HL-60/S4 (cell line): ENCODE data around the gene CEP68.
"Not testable (repeated sequence)": the region's sequence is repeated elsewhere in the genome, so short reads cannot be mapped to it uniquely, and the experiment has no call there.

Experiments used
- in situ Hi-C: fragments of 300-500 bp; cut with MboI; formaldehyde crosslinking; loops from 2 replicates; pipeline ENCODE4 v1.14.3; 2022; ENCODE audit warnings: low sequenced_read_pairs

CEP68 gene

DNA sequence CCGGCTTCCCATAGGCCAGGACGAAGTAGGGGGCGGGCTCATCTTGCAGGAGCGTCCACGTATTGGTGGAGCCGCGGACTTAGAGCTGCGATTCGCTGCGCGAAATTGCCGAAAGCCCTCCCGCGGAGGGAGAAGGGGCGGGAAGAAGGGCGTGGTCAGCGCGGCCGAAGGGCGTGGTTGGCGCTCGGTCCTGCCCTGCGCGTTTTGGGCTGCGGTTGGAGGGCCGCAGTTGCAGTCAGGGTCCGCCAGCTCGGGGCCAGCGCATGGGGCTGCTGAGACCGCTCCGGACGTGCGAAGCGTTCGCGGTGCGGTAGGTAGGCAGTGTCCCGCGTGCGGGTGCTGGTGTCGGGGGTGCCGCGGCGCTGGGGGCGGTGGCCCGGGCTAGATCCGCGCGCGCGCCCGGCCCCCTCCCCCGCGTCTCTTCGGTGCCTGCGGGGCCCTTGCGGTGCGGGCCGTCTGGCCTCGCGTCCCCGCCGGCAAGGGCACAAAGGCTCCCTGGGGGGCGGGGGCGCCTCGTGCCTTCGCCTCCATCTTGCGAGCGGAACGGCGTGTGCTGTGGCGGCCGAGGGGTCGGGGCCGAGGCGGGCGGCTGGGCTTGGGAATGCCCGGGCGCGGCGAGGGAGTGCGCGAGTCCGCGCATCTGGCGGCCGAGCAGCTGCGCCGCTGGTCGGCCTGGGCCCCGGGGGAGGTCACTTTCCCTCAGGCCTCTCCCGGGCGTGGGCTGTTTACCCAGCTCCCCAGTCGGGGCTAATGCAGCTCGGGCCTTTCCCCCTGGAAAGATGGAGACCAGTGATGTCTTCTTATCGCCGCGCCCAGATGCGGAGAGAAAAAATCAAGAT is at the start of gene CEP68:
Gene CEP68, plus strand, starts transcription at position 202 of the 839 bp plus-strand sequence. CDS start 13,029 bp downstream, outside the sequence.
- in situ Hi-C loops, result no loop called here

GRCh38 chr2:65013776-65014175 is 42.4 kb upstream of the CEP68 start:
- in situ Hi-C loops, result no loop called here

DNA sequence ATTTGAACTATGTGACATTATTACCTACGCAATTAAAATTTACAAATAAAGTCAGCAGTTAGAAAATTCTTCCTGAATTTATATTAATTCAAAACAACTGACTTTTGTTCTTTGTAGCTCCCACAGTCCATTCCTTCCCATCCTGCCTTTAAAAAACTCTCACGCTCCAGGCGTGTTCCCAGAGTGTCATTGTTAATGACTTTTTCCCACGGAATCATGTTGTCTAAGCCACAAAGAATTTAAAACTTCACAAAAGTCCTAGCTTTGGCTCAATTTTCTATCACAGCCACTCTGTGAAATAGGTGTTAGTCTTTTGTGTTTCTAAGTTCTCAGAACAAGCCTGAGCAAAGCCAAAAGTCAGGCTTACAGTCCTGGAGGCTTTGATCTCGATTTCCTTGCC is 40.5 kb upstream of the CEP68 start:
- in situ Hi-C loops, result no loop called here

DNA sequence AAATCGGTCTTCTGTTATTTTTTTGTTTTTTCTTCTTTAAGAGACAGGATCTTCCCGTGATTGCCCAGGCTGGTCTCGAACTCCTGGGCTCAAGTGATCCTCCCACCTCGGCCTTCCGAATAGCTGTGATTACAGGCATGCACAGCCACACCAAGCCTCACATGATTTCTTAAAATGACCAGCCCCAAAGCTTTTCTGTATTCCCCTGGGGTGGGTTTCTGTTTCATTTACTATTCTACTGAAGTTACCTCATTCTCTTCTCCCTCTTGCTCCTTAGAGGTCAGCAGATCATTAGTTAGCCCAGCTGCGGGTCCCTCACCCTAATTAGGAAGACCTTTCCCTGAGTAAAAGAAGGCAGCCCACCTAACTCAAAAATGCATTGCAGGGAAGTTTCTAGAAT is 39.4 kb upstream of the CEP68 start:
- in situ Hi-C loops, result no loop called here

GRCh38 chr2:65017335-65017734 is 38.9 kb upstream of the CEP68 start:
- in situ Hi-C loops, result no loop called here

DNA sequence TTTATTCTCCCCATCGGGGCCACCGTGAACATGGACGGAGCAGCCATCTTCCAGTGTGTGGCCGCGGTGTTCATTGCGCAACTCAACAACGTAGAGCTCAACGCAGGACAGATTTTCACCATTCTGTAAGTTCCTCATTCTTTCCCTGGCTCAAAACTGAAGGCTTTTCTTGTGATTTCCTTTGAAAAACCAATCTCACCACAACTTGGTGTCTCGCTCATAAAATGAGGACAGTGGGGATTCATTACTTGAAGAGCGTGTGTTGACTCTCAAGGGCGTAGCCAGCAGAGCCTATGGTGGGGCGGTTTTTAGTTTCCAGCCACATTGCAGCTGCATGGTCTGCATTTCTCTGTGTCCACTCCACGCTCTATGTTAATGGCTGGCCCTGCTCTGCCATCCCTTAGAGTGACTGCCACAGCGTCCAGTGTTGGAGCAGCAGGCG is 38.1 kb upstream of the CEP68 start:
- in situ Hi-C loops, result no loop called here

GRCh38 chr2:65019010-65019409 is 37.2 kb upstream of the CEP68 start:
- in situ Hi-C loops, result no loop called here

- in situ Hi-C loops, result no loop called here
Measured at GRCh38 chr2:65019675-65020195, 36.5 kb upstream of the CEP68 start.

DNA sequence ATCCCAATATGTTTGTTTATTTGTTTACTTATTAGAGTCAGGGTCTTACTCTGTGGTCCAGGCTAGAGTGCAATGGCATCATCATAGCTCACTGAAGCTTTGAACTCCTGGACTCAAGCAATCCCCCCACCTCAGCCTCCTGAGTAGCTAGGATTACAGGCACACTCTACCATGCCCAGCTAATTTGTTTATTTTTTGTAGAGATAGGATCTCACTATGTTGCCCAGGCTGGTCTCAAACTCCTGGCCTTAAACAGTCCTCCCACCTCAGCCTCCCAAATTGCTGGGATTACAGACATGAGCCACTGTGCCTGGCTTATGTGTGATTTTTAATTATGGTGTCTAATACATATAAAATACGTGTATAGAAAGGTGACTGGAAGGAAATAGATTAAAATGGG is 36.0 kb upstream of the CEP68 start:
- in situ Hi-C loops, result not testable (repeated sequence)

DNA sequence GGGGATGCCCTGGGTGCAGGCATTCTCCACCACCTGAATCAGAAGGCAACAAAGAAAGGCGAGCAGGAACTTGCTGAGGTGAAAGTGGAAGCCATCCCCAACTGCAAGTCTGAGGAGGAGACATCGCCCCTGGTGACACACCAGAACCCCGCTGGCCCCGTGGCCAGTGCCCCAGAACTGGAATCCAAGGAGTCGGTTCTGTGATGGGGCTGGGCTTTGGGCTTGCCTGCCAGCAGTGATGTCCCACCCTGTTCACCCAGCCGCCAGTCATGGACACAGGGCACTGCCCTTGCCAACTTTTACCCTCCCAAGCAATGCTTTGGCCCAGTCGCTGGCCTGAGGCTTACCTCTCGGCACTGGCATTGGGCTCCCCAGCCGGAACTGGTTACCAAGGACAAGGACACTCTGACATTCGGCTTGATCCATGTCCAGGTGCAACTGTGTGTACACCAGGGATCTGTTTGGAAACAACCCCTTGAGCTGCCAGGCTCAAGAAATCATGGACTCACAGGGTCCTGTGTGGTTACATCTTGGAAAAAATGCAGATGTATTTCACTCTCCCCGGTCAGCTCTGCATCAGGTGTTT is 35.2 kb upstream of the CEP68 start:
- in situ Hi-C loops, result no loop called here

DNA sequence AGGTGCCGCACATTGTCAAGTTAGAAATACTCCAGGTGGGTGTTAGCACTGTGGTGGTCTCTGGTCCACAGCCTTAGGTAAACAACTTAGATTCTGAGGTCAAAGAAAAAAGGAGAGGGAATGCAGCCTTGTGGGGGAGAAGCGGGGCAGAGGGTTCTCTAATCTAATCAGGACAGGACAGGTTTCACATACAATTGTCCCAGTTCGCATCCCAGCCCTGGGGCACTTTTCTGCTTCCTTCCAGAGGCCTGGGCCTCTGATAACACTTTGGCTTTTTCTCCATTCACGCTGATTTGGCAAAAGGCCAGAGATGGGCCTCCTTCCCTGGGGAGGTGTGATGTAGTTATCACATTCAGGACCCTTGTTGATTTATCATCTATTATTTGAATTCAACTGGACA is 34.5 kb upstream of the CEP68 start:
- in situ Hi-C loops, result no loop called here

GRCh38 chr2:65022189-65022588 is 34.0 kb upstream of the CEP68 start:
- in situ Hi-C loops, result no loop called here

GRCh38 chr2:65023742-65024141 is 32.5 kb upstream of the CEP68 start:
- in situ Hi-C loops, result no loop called here

DNA sequence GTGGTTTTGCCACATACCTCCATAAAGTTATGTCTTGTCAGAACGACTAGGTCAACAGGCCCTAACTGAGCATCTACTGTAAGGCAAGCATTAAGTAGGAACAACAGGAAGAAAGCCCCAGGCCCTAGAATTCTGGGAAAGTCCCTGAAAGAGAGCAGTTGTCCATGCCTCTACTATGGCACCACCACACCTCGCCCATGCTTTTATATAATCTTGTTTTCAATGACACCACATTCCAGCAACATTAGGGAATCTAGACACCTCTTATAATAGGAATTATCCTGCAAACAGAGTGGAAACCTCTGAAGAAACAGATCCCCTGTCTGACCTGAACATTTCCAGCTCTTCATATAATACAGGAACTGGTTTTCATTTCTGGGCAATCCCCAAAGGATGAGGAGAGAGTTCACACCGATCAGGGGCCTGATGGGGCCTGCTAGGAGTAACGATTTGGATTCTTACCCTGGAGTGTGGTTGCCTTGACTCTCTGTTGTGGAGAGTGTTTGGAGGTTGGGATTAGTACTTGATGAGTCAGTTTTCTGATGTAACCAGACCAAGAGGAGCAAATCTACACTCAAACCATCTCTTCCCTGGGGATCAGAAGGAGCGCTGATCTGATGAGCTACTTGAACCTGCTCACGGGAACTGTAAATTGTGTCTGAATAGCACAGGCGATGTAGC is 31.9 kb upstream of the CEP68 start:
- in situ Hi-C loops, result no loop called here

- in situ Hi-C loops, result loop anchor here (25.0 kb wide), 2 partner anchors 438 to 688 kb away; no protein-coding TSS in a partner anchor
Measured at GRCh38 chr2:65025453-65026123, 30.6 kb upstream of the CEP68 start.

GRCh38 chr2:65026154-65026553 is 30.1 kb upstream of the CEP68 start:
- in situ Hi-C loops, result loop anchor here (25.0 kb wide), 2 partner anchors 439 to 689 kb away; no protein-coding TSS in a partner anchor

GRCh38 chr2:65026704-65027464 is 29.3 kb upstream of the CEP68 start:
- in situ Hi-C loops, result loop anchor here (25.0 kb wide), 2 partner anchors 440 to 690 kb away; no protein-coding TSS in a partner anchor

DNA sequence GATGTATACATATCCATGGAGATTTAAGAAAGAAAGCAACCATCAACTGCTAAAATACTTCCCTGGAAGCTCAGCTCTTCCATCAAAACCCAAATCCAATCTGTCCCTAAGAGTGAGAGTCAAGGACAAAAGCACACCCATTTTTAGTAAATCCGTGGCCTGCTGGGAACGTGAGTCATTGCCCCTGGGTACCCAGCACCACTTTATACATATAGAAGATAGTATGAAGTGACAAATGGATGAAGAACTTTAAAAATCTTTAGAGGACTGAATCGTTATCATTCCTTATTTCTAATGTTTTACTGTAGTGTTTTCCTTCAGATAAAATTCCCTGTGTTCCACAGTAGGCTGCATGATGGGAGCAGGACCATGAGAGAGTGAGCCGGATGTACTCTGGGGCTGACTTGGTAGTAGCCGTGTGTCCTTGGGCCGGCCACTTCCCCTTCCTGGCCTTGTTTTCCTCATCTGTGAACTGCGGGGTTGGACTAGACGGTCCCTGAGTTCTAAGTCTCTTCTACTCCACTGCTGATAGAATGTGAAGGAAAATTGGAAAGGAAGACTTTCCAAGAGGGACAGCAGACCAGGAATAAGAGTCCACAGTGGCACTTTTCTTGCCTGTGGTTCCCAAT is 28.5 kb upstream of the CEP68 start:
- in situ Hi-C loops, result loop anchor here (25.0 kb wide), 2 partner anchors 440 to 690 kb away; no protein-coding TSS in a partner anchor
